ENCODE results near the gene MS4A5. TPM values are rescaled to one million over a fixed set of nuclear protein-coding genes. Genes with fewer than 3 reads are reported as not detected.

Gene MS4A5
- total and polyA plus RNA-seq, 12 donors = not detected

DNA sequence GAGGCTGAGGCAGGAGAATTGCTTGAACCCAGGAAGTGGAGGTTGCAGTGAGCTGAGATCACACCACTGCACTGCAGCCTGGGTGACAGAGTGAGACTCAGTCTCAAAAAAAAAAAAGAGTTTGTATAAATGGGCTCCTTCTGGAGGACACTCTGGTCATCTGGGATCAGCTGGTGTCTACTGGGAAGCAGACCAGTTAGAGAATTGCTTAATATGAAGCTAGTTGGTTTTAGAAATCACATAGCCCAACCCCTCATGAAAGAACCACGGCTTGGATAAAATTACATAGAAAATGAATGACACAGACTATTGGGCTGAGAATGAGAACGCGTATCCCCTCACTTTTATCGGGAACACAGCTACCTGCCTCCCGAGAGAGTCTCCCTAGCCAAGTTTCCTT is 36.4 kb upstream of the MS4A5 start:
- intact Hi-C loops (cut with DNase I) = no loop called here
- no peak for ATAC-seq

DNA sequence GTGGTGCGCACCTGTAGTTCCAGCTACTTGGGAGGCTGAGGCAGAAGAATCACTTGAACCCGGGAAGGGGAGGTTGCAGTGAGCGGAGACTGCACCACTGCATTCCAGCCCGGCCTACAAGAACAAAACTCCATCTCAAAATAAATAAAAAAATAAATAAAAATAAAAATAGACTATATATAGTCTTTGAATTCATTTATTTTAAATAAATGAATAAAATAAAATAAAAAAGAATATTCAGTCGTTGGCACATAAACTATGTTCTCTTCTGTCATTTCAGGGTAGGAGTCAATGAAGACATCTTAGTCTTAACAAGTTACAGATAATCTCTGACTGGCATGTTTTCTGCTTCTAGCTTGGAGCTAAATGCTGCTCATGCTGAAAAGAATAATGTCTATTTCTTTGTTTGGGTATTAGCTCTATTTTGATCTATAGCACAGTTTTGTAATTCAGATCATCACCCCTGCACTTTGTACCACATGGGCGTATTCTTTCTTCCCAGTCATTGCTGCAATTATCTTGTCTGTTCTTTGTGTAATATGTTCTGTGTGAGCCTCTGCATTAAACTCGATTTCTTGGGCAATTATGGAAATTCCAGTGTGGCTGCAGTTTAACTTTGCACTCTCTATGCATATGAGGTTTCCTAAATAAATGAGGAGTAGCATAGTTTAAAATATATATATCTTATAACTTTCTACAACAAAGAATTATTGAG is 34.5 kb upstream of the MS4A5 start:
- DNase-seq = no peak
- Histone ChIP-seq H3K9me3 (no peaks in the 10 kb centered on the region), H3K36me3 (peaks cover 0 to 5% (median 0%) of the 10 kb centered on the region in 9 donors), H3K27ac (no peak overlapping the region), H3K4me3 (no peak overlapping the region), H3K27me3 (peaks cover 0 to 3% (median 0%) of the 10 kb centered on the region in 7 donors), H3K4me1 (peaks cover 0 to 33% (median 0%) of the 10 kb centered on the region in 9 donors)
- TF ChIP-seq, protein P1, sequence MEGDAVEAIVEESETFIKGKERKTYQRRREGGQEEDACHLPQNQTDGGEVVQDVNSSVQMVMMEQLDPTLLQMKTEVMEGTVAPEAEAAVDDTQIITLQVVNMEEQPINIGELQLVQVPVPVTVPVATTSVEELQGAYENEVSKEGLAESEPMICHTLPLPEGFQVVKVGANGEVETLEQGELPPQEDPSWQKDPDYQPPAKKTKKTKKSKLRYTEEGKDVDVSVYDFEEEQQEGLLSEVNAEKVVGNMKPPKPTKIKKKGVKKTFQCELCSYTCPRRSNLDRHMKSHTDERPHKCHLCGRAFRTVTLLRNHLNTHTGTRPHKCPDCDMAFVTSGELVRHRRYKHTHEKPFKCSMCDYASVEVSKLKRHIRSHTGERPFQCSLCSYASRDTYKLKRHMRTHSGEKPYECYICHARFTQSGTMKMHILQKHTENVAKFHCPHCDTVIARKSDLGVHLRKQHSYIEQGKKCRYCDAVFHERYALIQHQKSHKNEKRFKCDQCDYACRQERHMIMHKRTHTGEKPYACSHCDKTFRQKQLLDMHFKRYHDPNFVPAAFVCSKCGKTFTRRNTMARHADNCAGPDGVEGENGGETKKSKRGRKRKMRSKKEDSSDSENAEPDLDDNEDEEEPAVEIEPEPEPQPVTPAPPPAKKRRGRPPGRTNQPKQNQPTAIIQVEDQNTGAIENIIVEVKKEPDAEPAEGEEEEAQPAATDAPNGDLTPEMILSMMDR (IDR thresholded peaks at IDR 0.05) = no peak
- ATAC-seq = no peak
- 75 to 81% methylated on average over 7 of the region's 7 CpGs for WGBS, 2 donors
- intact Hi-C loops (cut with DNase I) = no loop called here

More for the DNA sequence above, 36.4 kb upstream of the MS4A5 start:
- Histone ChIP-seq H3K27ac (peak overlapping the region in 1 of 10 donors; percentile 20), H3K4me1 (peaks cover 0 to 42% (median 0%) of the 10 kb centered on the region in 9 donors), H3K36me3 (peaks cover 0 to 8% (median 0%) of the 10 kb centered on the region in 9 donors), H3K27me3 (no peaks in the 10 kb centered on the region), H3K9me3 (no peaks in the 10 kb centered on the region), H3K4me3 (no peak overlapping the region)
- TF ChIP-seq, protein P1 (IDR thresholded peaks at IDR 0.05) = no peak
- no peak for DNase-seq
- 84 to 88% methylated on average over 5 of the region's 5 CpGs for WGBS, 2 donors

DNA sequence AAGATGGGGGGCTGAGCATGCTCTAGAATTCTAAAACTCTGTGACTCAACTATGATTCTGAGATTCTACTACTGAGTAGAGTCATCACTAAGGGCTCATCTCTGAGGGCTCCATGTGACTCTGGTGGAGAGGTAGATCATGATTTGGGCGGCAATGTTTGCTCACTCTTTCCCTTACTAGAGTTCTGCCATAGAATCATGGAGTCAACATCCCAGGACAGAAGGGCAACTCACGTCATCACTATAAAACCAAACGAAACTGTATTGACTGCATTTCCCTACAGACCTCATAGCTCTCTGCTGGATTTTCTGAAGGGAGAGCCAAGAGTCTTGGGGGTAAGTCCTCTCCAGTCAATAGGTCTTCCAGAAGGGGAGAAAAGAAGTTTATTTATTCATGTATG is 33.0 kb upstream of the MS4A5 start, which contains the start of gene MS4A14:
Gene MS4A14, plus strand, starts transcription at position 78 of the 400 bp plus-strand sequence. Its CDS starts 120 bp downstream, at position 198.
- DNase-seq = no peak
- intact Hi-C loops (cut with DNase I) = no loop called here
- H3K4me3 ChIP-seq = no peak within 1 kb of the TSS
- peaks cover 0 to 3% (median 0%) of the 10 kb centered on the region in 7 donors for H3K27me3 ChIP-seq
- WGBS, 2 donors = 56 to 61% methylated on average over 3 of the region's 3 CpGs
- H3K9me3 ChIP-seq = no peaks in the 10 kb centered on the region
- peaks cover 0 to 5% (median 0%) of the 10 kb centered on the region in 9 donors for H3K36me3 ChIP-seq
- ATAC-seq = peak in 6 of 8 donors; percentile 15 to 59 (median 46)
- TF ChIP-seq, protein P1 (IDR thresholded peaks at IDR 0.05) = no peak
- peak within 1 kb of the TSS in 2 of 10 donors; percentile 43 to 62 for H3K27ac ChIP-seq
- H3K4me1 ChIP-seq = peaks cover 0 to 24% (median 0%) of the 10 kb centered on the region in 9 donors

DNA sequence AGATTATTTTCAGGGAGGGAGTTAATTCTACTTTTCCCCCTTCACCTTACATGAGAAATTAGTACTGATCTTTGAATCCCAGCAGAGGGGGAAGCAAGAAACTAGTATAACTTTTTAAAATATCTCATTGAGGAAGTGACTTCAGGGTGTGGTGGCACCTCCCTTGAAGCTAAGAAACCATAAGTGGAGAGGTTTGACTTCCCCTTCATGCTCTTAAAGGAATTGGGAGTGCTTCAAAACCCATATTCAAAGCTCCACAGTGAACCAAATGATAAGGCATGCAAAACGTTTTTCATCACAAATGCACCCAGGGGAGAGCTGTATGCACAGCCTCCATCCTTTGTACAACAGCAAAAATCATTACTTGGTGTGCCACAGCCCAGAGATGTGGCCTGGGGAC is 32.6 kb upstream of the MS4A5 start:
- peak overlapping the region in 1 of 10 donors; percentile 62 for H3K27ac ChIP-seq
- peaks cover 0 to 24% (median 0%) of the 10 kb centered on the region in 9 donors for H3K4me1 ChIP-seq
- H3K4me3 ChIP-seq = no peak overlapping the region
- TF ChIP-seq, protein P1 (IDR thresholded peaks at IDR 0.05) = no peak
- peaks cover 0 to 3% (median 0%) of the 10 kb centered on the region in 11 donors for H3K9me3 ChIP-seq
- DNase-seq (no peak), ATAC-seq (peak in 3 of 8 donors; percentile 42 to 46 (median 46))
- H3K36me3 ChIP-seq = peaks cover 0 to 5% (median 0%) of the 10 kb centered on the region in 9 donors
- intact Hi-C loops (cut with DNase I) = no loop called here
- H3K27me3 ChIP-seq = peaks cover 0 to 3% (median 0%) of the 10 kb centered on the region in 7 donors
- WGBS, 2 donors = 2 to 4% methylated on average over 1 of the region's 1 CpG
